HG03066 (cell line): ENCODE results near the gene EMP1.

Experiments used
- ATAC-seq: cut with Tn5 transposase; IDR thresholded peaks from one replicate; pipeline ENCODE4 v1.9.1; 2021; ENCODE audit warnings: low read depth; ENCODE audit not compliant: unreplicated experiment

Gene EMP1

DNA sequence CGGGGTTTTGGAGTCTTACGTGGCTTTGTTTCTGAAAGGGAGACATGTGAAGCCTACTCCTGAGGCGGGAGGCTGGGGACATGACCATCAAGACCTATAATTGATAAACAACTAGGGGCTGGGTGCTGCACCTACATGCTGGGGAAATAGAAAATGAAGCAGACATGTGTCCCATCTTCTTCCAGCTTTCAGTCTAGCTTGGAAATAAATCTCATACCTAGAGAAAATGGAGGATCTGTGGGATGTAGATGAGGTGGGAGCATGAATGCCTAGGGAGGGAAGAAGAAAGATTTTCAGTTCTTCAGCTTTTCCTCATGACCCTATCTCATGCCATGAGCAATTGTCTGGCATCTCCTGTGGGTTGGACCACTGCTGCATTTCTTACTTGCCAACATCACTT is 22.1 kb downstream of the EMP1 start:
- ATAC-seq: no peak

DNA sequence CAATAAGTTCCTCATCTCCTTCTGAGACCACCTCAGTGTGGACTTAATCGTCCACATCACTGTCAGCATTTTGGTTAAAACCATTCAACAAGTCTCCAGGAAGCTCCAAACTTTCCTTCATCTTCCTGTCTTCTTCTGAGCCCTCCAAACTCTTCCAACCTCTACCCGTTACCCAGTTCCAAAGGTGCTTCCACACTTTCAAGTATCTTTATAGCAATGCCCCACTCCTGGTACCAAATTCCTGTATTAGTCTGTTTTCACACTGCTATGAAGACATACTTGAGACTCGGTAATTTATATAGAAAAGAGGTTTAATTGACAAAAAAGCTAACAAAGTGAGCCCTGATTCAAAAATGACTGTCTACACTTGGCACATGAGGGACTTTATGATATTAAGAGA is 22.8 kb downstream of the EMP1 start:
- ATAC-seq: no peak

DNA sequence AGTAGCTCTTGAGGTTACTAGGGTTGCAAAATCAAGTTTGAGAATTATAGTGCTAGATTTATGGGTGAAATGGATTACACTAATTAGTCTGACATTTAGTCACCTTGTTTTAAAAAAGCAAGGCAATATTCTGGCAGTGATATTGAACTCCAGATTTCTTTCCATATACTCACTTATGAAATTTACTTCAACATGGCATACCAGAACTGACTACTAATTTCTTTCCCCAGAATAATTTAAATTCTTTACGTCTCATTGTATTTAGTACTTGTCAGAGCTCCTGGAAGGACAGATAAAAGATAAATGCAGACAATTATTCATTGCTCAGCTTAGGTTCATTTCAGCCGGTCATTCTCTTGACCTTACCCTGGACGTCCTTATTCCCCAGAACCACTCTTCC is 24.3 kb downstream of the EMP1 start:
- ATAC-seq: no peak

DNA sequence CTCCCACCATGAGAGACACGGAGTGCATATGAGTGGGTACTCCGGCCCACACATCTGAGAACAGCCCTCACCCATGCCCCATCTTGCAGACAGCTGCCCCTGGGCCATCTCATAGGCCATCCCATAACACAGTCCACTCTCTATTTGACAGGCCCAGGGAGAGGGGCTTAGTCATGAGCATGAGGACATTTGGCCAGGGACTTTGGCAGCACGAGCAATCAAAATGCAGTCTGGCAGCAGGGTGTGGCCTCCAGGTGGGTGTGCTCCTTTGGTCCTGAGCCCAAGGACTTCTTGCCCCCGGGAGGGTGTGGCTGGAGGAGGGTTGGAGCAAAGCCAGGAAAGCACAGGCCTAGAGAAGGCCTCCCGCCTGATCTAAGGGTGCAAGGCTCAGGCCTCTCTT is 25.6 kb downstream of the EMP1 start:
- no peak for ATAC-seq

DNA sequence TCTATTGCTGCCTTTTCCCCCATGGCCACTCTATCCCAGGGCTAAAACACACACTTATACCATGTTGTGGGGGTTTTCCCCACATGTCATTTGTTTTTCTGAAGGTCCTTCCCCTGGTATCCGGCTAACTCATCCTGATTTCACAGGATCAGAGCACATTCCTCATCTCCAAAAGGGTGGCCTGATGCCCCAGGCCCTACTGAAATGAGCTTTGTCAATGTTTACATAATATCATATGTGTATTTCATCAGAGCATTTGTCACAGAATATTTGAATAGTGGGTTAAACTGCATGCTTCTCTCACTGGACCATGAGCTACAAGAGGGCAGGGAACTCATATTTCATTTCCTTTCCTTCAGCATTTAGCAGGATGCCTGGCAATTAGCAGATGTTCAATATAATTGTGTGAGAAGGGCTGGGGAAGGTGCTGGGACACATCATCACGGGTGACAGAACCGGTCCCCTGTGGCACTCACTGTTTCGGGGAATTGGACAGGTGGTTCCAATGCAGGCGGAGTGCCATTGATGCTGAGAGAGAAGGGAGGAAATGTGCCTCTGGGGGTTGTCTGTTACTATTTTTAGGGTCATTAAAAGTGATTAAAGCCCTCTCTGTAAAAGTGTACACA is 26.8 kb downstream of the EMP1 start:
- ATAC-seq: no peak

DNA sequence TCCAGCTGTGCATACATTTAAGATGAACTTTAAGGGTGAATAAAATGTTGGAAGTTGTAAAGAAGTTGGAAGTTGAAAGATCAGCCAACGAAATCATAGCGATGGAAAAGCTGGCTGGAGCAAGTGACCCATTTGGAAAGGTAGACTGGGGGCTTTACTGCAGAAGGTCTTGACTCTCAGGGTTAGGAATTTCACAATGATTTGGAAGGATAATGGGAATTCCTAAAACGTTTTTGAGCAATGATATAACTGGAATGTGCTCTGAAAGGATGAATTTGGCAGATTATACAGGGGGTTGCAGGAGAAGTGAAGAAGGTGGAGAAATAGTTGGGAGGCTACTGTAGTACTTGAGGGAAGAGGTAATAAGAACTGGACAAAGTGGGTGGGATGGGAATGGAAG is 27.4 kb downstream of the EMP1 start:
- no peak for ATAC-seq

DNA sequence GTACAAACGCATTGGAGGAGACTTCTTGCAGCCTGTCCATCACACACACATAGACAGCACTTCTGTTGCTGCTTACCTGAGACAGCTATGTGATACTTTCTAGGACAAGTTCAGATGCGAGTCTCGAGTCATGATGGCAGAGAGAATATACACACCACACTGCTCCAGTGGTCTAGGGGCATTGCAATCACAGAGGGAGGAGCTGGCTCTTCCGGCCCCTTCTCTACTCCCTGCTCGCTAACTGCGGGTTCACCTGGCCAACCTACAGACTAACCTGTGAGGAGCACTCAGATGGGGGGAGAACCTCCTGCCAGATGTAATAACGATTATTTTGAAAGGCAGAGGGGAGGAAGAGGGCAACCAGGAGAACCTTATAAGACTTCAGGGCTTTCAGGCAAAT is 30.7 kb downstream of the EMP1 start:
- no peak for ATAC-seq

DNA sequence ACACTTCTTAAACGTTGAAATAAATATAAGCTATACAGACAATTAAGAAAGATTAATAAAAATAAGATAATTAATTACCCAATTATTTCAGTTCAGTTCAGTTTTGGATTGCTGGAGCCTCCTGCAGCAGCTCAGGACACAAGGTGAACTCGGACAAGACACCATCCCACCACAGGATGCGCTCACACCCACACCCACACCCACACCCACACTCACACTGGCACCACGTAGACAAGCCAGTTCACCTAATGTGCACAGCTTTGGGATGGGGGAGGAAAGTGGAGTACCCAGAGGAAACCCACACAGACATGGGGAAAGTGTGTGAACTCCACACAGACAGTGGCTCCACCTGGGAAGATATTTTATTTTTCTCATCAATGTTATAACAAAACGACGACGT is 32.1 kb downstream of the EMP1 start:
- ATAC-seq: no peak

DNA sequence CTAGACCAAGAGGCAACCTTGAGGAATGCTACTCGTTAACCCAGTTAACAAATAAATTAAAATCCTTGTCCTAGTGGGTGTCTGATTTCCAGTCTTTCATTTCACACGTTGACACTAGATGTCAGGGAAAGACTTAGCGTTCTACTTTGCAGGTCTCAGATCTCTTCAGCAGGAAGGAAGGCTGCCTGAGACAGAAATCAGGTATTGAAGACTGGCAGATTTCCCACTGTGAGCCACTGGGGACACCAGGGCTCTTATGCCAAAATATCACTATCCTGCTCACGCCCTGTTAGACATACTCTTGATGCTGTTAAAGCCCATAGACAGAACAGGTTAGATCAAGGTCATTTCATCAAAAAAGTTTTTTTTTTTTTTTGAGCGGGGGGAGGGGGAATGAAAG is 33.0 kb downstream of the EMP1 start:
- ATAC-seq: no peak

DNA sequence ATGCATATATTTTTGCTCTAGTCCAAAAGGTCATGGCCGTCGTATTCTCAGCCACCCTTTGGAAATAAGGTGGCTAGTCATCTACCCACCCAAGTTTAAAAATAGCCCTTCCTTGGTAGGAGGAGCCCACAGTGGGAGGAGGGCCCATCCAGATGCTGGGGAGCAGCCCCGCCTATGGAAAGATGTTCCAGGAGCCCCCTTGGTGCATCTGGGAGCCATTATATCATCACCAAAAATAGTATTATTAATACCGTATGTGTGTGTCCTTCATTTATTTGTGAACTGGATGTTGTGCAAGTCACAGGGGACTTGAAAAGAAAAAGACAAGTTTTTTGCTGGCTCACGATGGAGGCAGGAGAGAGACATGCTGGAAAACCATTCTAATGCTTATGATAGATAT is 34.0 kb downstream of the EMP1 start:
- no peak for ATAC-seq

DNA sequence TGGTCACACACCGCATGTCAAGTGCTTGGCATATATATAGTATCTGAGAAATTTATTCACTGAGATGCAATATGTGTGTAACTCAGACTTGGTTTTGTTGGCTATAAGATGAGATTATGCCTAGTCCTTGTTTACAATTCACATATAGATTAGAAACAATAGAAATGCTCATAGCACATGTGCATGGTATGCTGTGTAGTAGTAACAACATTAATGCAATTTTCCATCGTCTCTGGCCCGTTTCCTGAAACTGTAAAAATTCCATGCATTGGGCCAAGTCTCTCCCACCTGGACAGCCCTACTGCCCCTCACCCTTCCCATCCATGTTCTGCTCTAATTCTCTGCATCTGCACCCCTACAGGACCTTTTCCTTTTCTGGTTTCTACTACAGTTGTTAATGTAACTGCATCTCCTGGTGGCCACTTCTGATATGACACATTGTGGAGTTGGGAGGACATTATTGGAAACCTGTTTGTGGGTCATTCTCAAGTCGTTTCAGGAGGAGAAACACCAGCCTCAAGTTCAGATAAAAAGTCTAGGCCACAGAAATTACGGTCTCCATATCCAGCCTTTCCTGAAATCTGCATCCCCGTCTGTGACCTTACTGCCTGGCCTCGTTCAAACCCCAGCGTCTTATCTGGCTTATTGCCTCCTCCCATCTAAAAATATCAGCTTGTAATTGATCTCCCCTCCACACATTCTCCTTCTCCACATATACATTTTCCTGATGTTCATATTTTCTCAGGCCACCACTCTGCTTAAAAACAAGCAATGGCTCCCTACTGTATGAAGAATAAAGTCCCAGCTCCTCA is 37.5 kb downstream of the EMP1 start:
- ATAC-seq: no peak

DNA sequence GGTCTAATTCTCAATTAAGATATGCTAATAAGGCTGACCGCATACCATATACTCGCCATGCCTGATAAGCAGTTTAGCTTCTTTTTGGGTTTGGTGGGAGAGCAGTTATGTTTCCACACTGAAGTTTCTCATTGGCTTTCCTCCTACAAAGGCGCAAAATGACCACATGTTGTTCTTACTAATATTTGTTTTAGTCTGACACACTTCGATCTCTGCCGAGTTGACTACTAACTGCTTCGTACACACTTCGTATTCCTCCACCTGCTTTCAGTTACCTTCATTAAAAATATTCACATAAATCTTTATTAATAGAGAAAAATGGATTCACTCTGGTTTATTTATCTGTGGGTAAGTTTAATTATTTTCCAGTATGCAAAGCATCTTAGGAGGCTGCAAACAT is 41.7 kb downstream of the EMP1 start:
- ATAC-seq: no peak

DNA sequence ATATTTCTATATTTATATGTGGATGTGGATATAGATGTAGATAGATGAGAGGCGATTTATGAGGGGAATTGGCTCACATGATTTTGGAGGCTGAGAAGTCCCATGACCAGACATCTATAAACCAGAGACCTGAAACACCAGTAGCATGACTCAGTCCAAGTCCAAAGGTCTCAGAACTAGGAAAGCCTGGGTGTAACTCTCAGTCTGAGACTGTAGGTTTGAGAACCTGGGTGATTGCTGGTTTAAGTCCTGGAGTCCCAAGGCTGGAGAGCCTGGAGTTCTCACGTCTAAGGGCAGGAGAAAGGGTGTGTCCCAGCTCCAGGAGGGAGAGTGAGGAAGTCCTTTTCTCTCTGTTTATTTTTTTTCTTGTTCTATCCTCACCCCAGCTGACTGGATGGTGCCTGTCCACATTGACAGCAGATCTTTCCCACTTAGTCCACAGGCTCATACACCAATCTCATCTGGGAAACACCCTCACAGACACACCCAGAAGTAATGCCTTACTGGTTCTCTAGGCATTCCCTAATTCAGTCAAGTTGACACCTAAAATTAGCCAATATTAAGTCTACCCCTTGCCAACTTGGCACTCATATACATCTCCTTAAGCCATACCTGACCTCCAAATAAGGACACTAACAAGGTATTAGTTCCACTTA is 45.4 kb downstream of the EMP1 start:
- ATAC-seq: no peak

DNA sequence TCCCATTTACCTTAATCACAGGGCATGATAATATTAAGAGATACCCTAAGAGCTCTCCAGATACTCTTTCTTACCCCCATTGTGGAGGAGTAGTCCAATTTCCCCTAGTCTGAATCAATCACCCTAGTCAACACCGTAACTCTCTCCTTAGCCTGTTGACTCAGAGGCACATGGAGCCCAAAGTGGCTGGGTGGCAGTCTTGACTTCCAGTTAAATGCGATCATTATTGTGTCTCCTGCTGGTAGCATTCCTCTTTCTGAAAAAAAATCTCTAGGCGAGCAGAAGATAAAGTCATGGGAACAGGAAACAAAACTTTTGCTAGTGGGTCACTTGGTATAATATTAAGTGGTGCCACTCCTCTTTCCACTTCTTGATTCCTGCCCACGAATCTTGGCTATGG is 46.4 kb downstream of the EMP1 start:
- no peak for ATAC-seq

DNA sequence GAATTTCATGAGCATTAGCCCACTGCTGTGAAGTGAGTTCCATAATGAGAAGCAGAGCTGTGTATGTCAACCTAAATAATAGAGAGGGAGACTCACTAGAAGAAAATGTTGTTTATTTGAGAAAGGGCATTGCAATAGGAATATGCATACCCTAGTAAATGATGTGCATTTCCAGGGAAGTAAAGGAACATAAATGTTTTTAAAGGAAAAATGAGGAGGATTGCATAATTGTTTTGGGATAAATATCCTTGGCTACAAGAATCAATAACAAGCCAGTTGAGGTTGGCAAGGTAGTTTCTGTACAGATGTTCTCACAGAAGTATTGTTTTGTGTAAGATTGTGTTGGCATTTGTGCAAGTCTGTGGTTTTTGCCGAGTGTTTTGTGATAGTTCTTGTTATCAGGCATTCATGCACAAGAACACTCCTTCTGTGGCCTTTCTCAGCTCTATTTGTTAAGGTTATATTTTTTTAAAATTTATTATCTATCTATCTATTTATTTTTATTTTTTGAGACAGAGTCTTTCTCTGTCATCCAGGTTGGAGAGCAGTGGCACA is 47.1 kb downstream of the EMP1 start:
- no peak for ATAC-seq

DNA sequence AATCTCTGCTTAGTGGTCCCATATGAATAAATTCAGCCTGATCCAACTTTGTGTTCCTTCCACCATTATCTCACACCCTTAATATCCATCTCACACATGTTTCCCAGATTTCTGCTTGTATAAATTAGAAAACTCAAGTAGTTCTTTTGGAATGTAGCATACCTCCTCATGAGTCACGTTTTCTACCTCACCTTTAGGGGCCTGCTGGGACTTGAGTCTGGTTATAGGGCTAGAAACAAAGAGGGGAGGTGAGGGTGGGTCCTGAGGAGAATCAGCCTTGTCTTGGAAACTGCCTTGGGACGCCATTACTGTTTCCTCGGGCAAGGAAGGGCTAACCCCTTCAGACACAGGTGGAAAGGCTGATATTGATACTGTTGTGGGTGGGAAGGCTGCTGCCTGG is 51.1 kb downstream of the EMP1 start:
- ATAC-seq: no peak

DNA sequence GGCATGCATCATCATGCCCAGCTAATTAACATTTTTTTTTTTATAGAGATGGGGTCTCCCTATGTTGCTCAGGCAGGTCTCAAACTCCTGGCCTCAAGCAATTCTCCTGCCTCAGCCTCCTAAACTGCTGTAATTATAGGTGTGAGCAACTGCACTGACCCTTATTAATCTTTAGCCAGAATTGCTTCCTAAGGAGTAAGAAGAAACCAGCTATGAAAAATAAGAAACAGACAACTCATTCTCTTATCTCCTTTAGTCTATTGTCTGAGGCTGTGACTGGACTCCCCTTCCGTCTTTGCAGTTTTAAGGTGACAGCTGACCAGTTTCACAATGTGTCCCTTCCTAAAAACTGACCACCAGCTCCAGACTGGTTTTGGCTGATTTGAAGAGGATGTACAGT is 52.4 kb downstream of the EMP1 start:
- ATAC-seq: no peak

DNA sequence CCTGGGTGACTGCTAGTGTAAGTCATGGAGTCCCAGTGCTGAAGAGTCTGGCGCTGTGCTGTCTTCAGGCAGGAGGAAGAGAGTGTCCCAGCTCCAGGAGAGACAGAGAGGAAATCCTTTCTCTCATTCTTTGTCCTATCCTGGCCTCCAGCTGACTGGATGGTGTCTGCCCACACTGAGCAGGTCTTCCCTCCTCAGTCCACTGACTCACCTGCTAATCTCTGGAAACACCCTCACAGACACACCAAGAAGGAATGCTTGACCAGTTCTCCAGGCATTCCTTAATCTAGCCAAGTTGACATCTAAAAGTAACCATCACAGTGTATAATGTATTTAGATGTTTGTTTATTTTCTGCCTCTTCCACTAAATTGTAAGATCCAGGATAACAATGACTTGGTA is 53.9 kb downstream of the EMP1 start:
- ATAC-seq: no peak

DNA sequence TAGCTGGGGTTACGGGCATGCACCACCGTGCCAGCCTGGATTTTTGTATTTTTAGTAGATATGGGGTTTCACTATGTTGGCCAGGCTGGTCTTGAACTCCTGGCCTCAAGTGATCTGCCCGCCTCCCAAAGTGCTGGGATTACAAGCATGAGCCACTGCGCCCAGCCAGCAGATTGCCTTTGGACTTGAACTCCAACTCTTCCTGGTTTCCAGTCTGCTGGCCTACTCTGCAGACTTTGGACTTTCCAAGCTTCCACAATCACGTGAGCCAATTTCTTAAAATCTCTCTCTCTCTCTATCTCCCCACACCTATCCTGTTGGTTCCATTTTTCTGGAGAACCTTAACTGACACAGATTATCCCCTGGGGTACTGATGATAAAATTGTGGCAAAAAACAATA is 55.0 kb downstream of the EMP1 start:
- ATAC-seq: no peak

DNA sequence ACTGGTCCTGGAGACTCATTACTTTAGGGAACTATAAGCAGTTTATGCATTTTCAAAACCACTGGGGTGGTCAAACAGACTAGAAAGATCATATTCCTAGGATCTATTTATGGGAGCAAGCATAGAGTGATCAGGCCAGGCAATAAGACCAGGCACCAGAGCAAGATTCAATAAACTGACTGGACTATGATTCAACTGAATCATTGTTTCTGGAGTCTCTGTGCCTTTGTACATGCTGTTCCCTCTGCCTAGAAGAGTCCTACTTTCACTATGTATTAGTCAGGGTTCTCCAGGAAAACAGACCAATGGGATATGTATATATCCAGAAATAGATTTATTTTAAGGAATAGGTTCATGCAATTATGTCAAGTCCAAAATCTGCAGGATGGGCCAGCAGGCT is 55.5 kb downstream of the EMP1 start:
- ATAC-seq: no peak

DNA sequence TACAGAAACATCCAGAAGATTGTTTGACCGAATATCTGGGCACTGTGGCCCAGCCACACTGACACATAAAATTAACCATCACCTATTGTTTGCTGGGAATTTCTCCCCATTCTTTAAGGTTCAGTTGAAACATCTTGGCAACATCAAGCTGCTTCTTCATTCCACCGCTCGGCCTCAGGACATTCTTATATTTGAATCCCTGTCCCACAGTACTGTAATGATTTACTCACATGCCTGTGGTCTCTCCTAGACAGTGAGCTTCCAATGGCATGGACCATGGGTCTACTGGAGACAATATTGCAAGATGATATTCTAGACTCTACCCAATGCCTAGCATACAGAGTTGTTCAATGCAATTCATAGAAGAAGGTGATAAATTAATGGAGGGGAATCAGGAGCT is 56.1 kb downstream of the EMP1 start:
- ATAC-seq: no peak
